K562 (cell line): Measurements from ENCODE around the gene MAD1L1. TPM values are rescaled to one million over a fixed set of nuclear protein-coding genes. Genes with fewer than 3 reads are reported as not detected.

Source experiments
- ATAC-seq: fragments of 200-7000 bp; cut with Tn5 transposase; 3 replicates; pipeline ENCODE4 v1.9.1; 2020; ENCODE audit warnings: moderate library complexity
- BruUV-seq: library from RNA; stranded (reverse); fragments of 400-500 nt; replicated peaks from 2 replicates; lab custom pipeline; 2021; lab: Mats Ljungman, UMichigan
- CTCF ChIA-PET: fragments of 300-600 bp; formaldehyde crosslinking; extraction: SDS; loops from one replicate; lab custom pipeline; 2021; ENCODE audit warnings: low intra/inter-chr PET ratio; lab: Yijun Ruan, JAX
- POLR2A ChIA-PET: fragments of 300-600, 350-650 bp; sonication (Branson Sonifier 250); formaldehyde crosslinking; extraction: SDS; loops from one replicate; lab custom pipeline; 2021; ENCODE audit warnings: antibody characterized with exemption, inconsistent platforms; lab: Yijun Ruan, JAX
- DNase-seq, 4 experiments: peaks; one replicate each; pipeline versions ENCODE4 v3.0.0 to v3.0.0-alpha.2; 2011 to 2018; ENCODE audit warnings: low spot score in 3 of 4, mixed read lengths in 3 of 4; ENCODE audit errors: extremely low read depth in 1 of 4
- FAIRE-seq: peaks from 2 replicates; lab custom pipeline; 2011; peaks lifted over from hg19 to GRCh38; lab: Jason Lieb, UNC
- H2AFZ ChIP-seq: 2 replicates; pipeline ENCODE4 v1.6.0; 2011; ENCODE audit warnings: low read depth, low read length, control low read depth, inconsistent platforms
- H3K27ac ChIP-seq: fragments of 200-600 bp; 3 replicates; pipeline ENCODE4 v1.8.0; 2011; ENCODE audit warnings: low read depth, mild to moderate bottlenecking, control low read depth, inconsistent platforms, low read length, moderate library complexity, mixed read lengths; ENCODE audit errors: extremely low read depth
- H3K27me3 ChIP-seq, 2 experiments: fragments of 300-600 bp in 1 of 2; 2 replicates in 1 of 2; 3 replicates in 1 of 2; pipeline versions ENCODE4 v1.6.0 to v1.8.0; 2011; ENCODE audit warnings: inconsistent platforms in 2 of 2, low read length in 2 of 2, mild to moderate bottlenecking in 1 of 2, mixed read lengths in 1 of 2, moderate library complexity in 1 of 2; ENCODE audit not compliant: control insufficient read depth in 2 of 2, insufficient read depth in 2 of 2
- H3K36me3 ChIP-seq: fragments of 300-600 bp; 3 replicates; pipeline ENCODE4 v1.8.0; 2011; ENCODE audit warnings: mild to moderate bottlenecking, low read length, inconsistent platforms; ENCODE audit not compliant: control insufficient read depth, insufficient read depth
- H3K4me1 ChIP-seq, 2 experiments: fragments of 200-600 bp in 1 of 2; replicated peaks in 1 of 2; 2 replicates in 1 of 2; 3 replicates in 1 of 2; pipeline versions ENCODE4 v1.5.1 to v1.8.0; 2011; ENCODE audit warnings: inconsistent platforms in 2 of 2, low read length in 2 of 2, mild to moderate bottlenecking in 1 of 2, mixed read lengths in 1 of 2, moderate library complexity in 1 of 2; ENCODE audit not compliant: control insufficient read depth in 2 of 2, insufficient read depth in 2 of 2
- H3K4me2 ChIP-seq: 2 replicates; pipeline ENCODE4 v1.6.1; 2011; ENCODE audit warnings: low read length, control low read depth, inconsistent platforms, mixed read lengths; ENCODE audit not compliant: insufficient read depth
- H3K4me3 ChIP-seq: fragments of 200-600 bp; sonication (generic), shearing (Covaris generic); 2 replicates; pipeline ENCODE4 v1.5.1; 2016; ENCODE audit warnings: control low read depth, inconsistent platforms
- H3K79me2 ChIP-seq: fragments of 200-600 bp; 3 replicates; pipeline ENCODE4 v1.8.0; 2011; ENCODE audit warnings: low read length, inconsistent platforms; ENCODE audit not compliant: control insufficient read depth, insufficient read depth
- H3K9ac ChIP-seq, 2 experiments: 2 replicates each; pipeline versions ENCODE4 v1.6.0 to v1.6.1; 2011; ENCODE audit warnings: low read depth in 2 of 2, low read length in 2 of 2, control low read depth in 1 of 2, inconsistent platforms in 1 of 2, mild to moderate bottlenecking in 1 of 2, mixed read lengths in 1 of 2; ENCODE audit not compliant: insufficient read depth in 1 of 2
- H3K9me1 ChIP-seq: one replicate; pipeline ENCODE4 v1.6.0; 2011; ENCODE audit warnings: inconsistent platforms, mild to moderate bottlenecking, low read length, moderate library complexity; ENCODE audit not compliant: control insufficient read depth, insufficient read depth
- H3K9me3 ChIP-seq: replicated peaks from 2 replicates; pipeline ENCODE4 v1.5.1; 2011; ENCODE audit warnings: low read depth, low read length, inconsistent platforms; ENCODE audit not compliant: control insufficient read depth, insufficient read depth
- H4K20me1 ChIP-seq: replicated peaks from 2 replicates; pipeline ENCODE4 v1.6.1; 2011; ENCODE audit warnings: low read length, inconsistent platforms, mixed read lengths; ENCODE audit not compliant: control insufficient read depth, insufficient read depth
- BRCA1 ChIP-seq, 2 experiments: fragments of 450-650 bp in 1 of 2; sonication (generic) in 1 of 2; formaldehyde crosslinking in 1 of 2; IDR thresholded peaks; 2 replicates each; pipeline versions ENCODE4 v1.5.0 to v1.6.1; 2017 to 2020; ENCODE audit warnings: mild to moderate bottlenecking in 1 of 2, missing genetic modification reagents in 1 of 2
- CEBPG ChIP-seq, 3 experiments: fragments of 200-800 bp in 1 of 3; sonication (Bioruptor generic) in 1 of 3; sonication (generic) in 1 of 3; formaldehyde crosslinking in 1 of 3; IDR thresholded peaks in 2 of 3; conservative IDR thresholded peaks in 1 of 3; 2 replicates each; pipeline versions ENCODE4 v1.6.1 to v1.8.0; 2016 to 2022; ENCODE audit warnings: missing compliant biosample characterization in 2 of 3, missing genetic modification characterization in 2 of 3, mild to moderate bottlenecking in 1 of 3, missing genetic modification reagents in 1 of 3
- DIDO1 ChIP-seq: fragments of 450-650 bp; IDR thresholded peaks from 2 replicates; pipeline ENCODE4 v1.6.1; 2016; ENCODE audit warnings: low read depth, missing biosample characterization, missing genetic modification characterization
- FOXJ2 ChIP-seq: fragments of 200-800 bp; sonication (Bioruptor generic); IDR thresholded peaks from 2 replicates; pipeline ENCODE4 v1.6.1; 2016; ENCODE audit warnings: missing genetic modification characterization, missing compliant biosample characterization
- GABPB2 ChIP-seq: fragments of 250-450 bp; sonication (Bioruptor Pico); conservative IDR thresholded peaks from 2 replicates; pipeline ENCODE4 v1.5.1; 2021; ENCODE audit warnings: mild to moderate bottlenecking
- HOXB6 ChIP-seq: fragments of 250-450 bp; sonication (Bioruptor Pico); IDR thresholded peaks from 2 replicates; pipeline ENCODE4 v1.5.1; 2022; ENCODE audit warnings: mild to moderate bottlenecking, borderline replicate concordance
- KLF16 ChIP-seq: IDR thresholded peaks from 2 replicates; pipeline ENCODE4 v1.6.1; 2016; ENCODE audit warnings: antibody characterized with exemption
- MAFG ChIP-seq: fragments of 450-650 bp; conservative IDR thresholded peaks from 2 replicates; pipeline ENCODE4 v1.6.1; 2016; ENCODE audit warnings: missing genetic modification characterization, missing compliant biosample characterization
- POLR2G ChIP-seq: fragments of 200-400 bp; formaldehyde crosslinking; IDR thresholded peaks from 2 replicates; pipeline ENCODE4 v1.6.1; 2017; ENCODE audit warnings: low read depth, mild to moderate bottlenecking, antibody characterized with exemption, low read length, moderate library complexity
- TGIF2 ChIP-seq: sonication (generic); formaldehyde crosslinking; IDR thresholded peaks from 2 replicates; pipeline ENCODE4 v1.8.1; 2022; ENCODE audit warnings: mild to moderate bottlenecking, missing genetic modification reagents, moderate library complexity
- ZBTB2 ChIP-seq: fragments of 450-650 bp; IDR thresholded peaks from 2 replicates; pipeline ENCODE4 v1.6.1; 2016; ENCODE audit warnings: antibody characterized with exemption
- ZC3H11A ChIP-seq: IDR thresholded peaks from 2 replicates; pipeline ENCODE4 v1.6.1; 2012; ENCODE audit warnings: low read depth, low read length, improper control_type of control experiment
- ZNF778 ChIP-seq: fragments of 450-650 bp; formaldehyde crosslinking; IDR thresholded peaks from 2 replicates; pipeline ENCODE4 v1.4.0; 2020; ENCODE audit warnings: mild to moderate bottlenecking, moderate library complexity
- WGBS: fragments of 100-300 bp; shearing (Covaris generic); methylation state at CpG from one replicate; pipeline ENCODE4 v1.1.6; 2016; ENCODE audit warnings: low coverage, mixed read lengths; ENCODE audit not compliant: insufficient coverage; ENCODE audit errors: missing lambda C conversion rate; 5-methylcytosine and 5-hydroxymethylcytosine counted together
- in situ Hi-C: fragments of 300-500 bp; cut with MboI; formaldehyde crosslinking; loops from 4 replicates; pipeline ENCODE4 v1.15.0; 2018; ENCODE audit warnings: inconsistent platforms, mixed read lengths
- intact Hi-C: fragments of 100-400 bp; cut with micrococcal nuclease; formaldehyde crosslinking; loops from 2 replicates; pipeline ENCODE4 v1.14.2; 2022
- polyA plus RNA-seq, 8 experiments: library from polyadenylated mRNA; depleted of rRNA in 4 of 8; stranded (reverse) in 5 of 8; unstranded in 3 of 8; fragments of >200 nt; fragmentation: Nextera tagmentation in 2 of 8; fragmentation: Illumina TruSeq in 1 of 8; extraction: Ambion mirVana in 2 of 8; extraction: Trizol in 1 of 8; gene quantifications; 2 replicates each; pipeline versions ENCODE4 v1.2.1 to v1.2.3, GENCODE V29; 2011 to 2014; ENCODE audit warnings: inconsistent platforms in 1 of 8, missing spikeins in 1 of 8
- total RNA-seq, 7 experiments: library from RNA; depleted of rRNA in 6 of 7; stranded (reverse); fragments of >200 nt in 6 of 7; fragmentation: Illumina TruSeq in 2 of 7; extraction: Trizol in 2 of 7; gene quantifications; 2 replicates each; pipeline versions ENCODE4 v1.2.1 to v1.2.3, GENCODE V29; 2011 to 2021; ENCODE audit warnings: low replicate concordance in 1 of 7

MAD1L1 gene
- total and polyA plus RNA-seq, 9 of the 15 experiments (the other 6 are each of a cell fraction or from before 2014, with no cell fraction given), result 1.7 to 89.7 (median 18.0) TPM

- DNase-seq (no peak), ATAC-seq (no peak), FAIRE-seq (no peak)
- no peaks in the 10 kb centered on the region for H3K9me3 ChIP-seq
- no TSS peak for BruUV-seq
- H3K36me3 ChIP-seq, result peaks cover 57% of the 10 kb centered on the region; the same call in 2 of the 3 replicates
- H3K4me1 ChIP-seq, result peaks cover 8 to 31% of the 10 kb centered on the region in 2 experiments; a peak in 3 of 5 replicates
- intact Hi-C loops (no loop called here), in situ Hi-C loops (loop anchor here (5.0 kb wide), 1 partner anchor 804 kb away; no protein-coding TSS in a partner anchor)
- no peaks in the 10 kb centered on the region for H3K79me2 ChIP-seq
- 90% methylated on average over 20 of the region's 32 CpGs for WGBS
- peaks cover 2% of the 10 kb centered on the region for H3K9me1 ChIP-seq
- POLR2A ChIA-PET, result interaction anchor here (1.2 kb wide), 1 partner anchor 100 kb away, joined by 3 read pairs; no protein-coding TSS in a partner anchor
- peak; percentile 58 for TF ChIP-seq POLR2G
- TF ChIP-seq GABPB2 (CRISPR knock-in tag), result no peak
- CTCF ChIA-PET, result no interaction called here
- H3K4me3 ChIP-seq, result no peak overlapping the region
- H3K9ac ChIP-seq, result peak overlapping the region in 1 of 2 experiments; percentile 48; a peak in 2 of 4 replicates
- H3K27ac ChIP-seq, result no peak overlapping the region
- H4K20me1 ChIP-seq, result no peaks in the 10 kb centered on the region
- no peak overlapping the region for H2AFZ ChIP-seq
- no peaks in the 10 kb centered on the region for H3K27me3 ChIP-seq
- no peak overlapping the region for H3K4me2 ChIP-seq
These were observed 20.9 kb upstream of the MAD1L1 start for GRCh38 chr7:2253525-2254244.

GRCh38 chr7:2253021-2253420 lies 20.3 kb upstream of the MAD1L1 start:
- ATAC-seq (no peak), FAIRE-seq (no peak), DNase-seq (no peak)
- Histone ChIP-seq H3K9ac (peak overlapping the region in 1 of 2 experiments; percentile 45; a peak in 2 of 4 replicates), H2AFZ (no peak overlapping the region), H3K4me3 (no peak overlapping the region), H3K36me3 (peaks cover 57% of the 10 kb centered on the region; the same call in 2 of the 3 replicates), H3K9me1 (peaks cover 2% of the 10 kb centered on the region), H3K79me2 (no peaks in the 10 kb centered on the region), H3K4me2 (no peak overlapping the region), H3K27ac (no peak overlapping the region), H3K4me1 (peaks cover 9 to 29% of the 10 kb centered on the region in 2 experiments; a peak in 3 of 5 replicates), H4K20me1 (no peaks in the 10 kb centered on the region), H3K27me3 (no peaks in the 10 kb centered on the region), H3K9me3 (no peaks in the 10 kb centered on the region)
- intact Hi-C loops (no loop called here), in situ Hi-C loops (loop anchor here (5.0 kb wide), 1 partner anchor 804 kb away; no protein-coding TSS in a partner anchor)
- ChIA-PET POLR2A (interaction anchor here (1.2 kb wide), 1 partner anchor 101 kb away, joined by 3 read pairs; no protein-coding TSS in a partner anchor), CTCF (no interaction called here)
- WGBS, result 89% methylated on average over 8 of the region's 9 CpGs
- BruUV-seq, result no TSS peak
- TF ChIP-seq MAFG (tag) (no peak), CEBPG (CRISPR knock-in tag; IDR thresholded peaks at IDR 0.05) (no peak), CEBPG (tag; conservative IDR thresholded peaks at IDR 0.05 in 1 of 2, IDR thresholded peaks at IDR 0.05 in 1 of 2) (no peak), ZC3H11A (no peak), KLF16 (no peak), HOXB6 (CRISPR knock-in tag) (no peak), ZBTB2 (no peak), BRCA1 (IDR thresholded peaks at IDR 0.05) (no peak), BRCA1 (CRISPR knock-in tag; IDR thresholded peaks at IDR 0.05) (no peak), FOXJ2 (tag) (no peak), TGIF2 (no peak), DIDO1 (tag) (no peak), ZNF778 (CRISPR knock-in tag) (no peak)
